ENCODE measurements around the gene DLGAP1. TPM values are rescaled to one million over a fixed set of nuclear protein-coding genes. Genes with fewer than 3 reads are reported as not detected.
A peak's percentile ranks its signal among the peaks of the same experiment; 100 is the strongest.
"Not testable (repeated sequence)": the region's sequence is repeated elsewhere in the genome, so short reads cannot be mapped to it uniquely, and the experiment has no call there.

The DLGAP1 gene
- total RNA-seq, 1 donor from 2014 or later, result 105 TPM

DNA sequence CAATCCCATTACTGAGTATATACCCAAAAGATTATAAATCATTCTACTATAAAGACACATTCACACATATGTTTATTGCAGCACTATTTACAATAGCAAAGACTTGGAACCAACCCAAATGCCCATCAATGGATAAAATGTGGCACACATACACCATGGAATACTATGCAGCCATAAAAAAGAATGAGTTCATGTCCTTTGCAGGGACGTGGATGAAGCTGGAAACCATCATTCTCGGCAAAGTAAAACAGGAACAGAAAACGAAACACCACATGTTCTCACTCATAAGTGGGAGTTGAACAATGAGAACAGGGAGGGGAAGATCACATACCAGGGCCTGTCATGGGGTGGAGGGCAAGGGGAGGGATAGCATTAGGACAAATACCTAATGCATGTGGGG, 167.8 kb downstream of the DLGAP1 start:
- DNase-seq (ENCODE audit: low spot score), result not testable (repeated sequence)

DNA sequence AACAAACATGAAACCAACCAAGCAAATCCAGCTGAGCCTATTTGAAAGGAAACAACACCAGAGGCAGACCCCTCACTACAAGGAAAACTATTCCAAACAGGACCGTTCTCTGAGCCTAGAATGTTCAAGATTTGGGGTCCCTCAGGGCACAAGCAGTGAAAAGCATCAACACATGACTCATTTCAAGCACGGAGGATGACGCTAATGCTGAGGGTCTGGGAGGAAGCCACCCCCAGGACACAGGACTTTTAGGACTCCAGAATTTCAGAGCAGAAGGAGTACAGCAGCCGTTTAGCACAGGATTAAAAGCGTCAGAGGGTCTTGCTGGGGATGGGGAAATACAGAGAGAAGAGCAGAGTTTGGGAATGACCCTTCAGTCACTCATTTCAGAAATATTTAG, 168.9 kb downstream of the DLGAP1 start:
- DNase-seq (ENCODE audit: low spot score), result no peak

DNA sequence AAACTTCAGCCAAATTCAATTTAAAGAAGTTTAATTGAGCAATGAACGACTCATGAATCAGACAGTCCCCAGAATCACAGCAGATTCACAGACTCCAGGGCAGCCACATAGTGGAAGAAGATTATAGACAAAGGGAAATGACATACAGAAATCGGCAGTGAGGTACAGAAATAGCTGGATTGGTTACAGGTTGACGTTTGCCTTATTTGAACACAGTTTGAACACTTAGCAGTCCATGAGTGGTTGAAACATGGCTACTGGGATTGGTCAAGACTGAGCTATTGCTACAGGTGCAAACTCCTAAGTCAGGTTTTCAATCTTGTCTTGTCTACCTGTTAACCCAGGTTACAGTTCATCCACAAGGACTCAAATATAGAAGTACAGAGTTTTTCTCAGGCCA, 169.6 kb downstream of the DLGAP1 start:
- DNase-seq (ENCODE audit: low spot score), result no peak

DNA sequence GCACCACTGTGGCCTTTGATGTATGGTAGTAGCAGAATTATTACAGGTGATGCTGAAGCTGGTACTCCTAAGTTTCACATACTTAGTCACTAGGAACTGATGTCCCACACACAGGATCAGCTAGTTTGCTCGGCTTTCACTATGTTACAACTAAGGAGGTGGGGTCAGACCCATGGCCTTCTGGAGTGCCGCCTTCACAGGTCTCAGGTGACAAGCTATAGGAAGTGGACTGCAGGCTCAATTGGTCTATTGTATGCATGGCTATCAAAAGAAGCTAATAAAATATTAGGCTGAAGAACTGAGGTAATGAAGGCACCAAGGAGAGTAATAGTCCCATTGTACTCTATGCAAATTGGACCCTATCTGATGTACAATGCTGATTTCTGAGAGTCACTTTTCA, 170.6 kb downstream of the DLGAP1 start:
- no peak for DNase-seq (ENCODE audit: low spot score)

DNA sequence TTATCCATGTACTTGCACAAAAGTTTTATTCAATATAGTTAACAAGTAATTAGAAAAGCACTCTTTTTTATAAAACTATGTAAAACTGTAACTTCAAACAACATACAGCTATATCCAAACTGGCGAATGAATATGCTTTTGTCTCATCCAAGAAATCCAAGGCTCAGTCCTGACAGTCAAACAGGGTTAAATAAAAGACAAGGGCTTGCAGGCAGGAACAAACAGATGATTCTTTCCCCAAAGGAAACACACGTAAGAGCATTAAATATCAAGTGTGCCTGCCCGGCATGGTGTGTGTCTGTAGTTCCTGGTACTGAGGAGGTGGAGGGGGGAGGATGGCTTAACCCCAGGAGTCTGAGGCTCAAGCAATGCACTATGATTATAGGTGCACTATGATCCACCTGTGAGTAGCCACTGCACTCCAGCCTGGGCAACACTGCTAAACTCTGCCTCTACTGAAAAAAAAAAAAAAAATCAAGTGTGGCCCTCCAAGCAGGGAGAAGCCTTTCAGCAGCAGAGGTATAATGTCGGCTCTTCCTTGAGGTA, 171.3 kb downstream of the DLGAP1 start:
- no peak for DNase-seq (ENCODE audit: low spot score)

DNA sequence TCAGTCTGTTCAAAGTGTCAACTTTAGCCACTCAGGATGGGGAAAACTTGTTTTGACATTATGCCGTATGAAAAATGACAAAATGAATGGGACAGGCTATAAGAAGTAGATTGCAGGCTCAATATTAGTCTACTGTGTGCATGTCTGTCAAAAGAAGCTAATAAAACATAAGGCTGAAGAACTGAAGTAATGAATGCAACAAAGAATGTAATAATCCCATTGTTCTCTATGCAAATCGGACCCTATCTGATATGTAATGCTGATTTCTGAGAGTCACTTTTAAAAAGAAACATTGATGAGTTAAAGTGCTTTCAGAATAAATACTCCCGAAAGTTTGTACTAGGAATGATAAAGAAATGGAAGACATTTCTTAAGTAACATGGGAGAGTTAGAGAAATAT, 172.2 kb downstream of the DLGAP1 start:
- DNase-seq (ENCODE audit: low spot score), result no peak

DNA sequence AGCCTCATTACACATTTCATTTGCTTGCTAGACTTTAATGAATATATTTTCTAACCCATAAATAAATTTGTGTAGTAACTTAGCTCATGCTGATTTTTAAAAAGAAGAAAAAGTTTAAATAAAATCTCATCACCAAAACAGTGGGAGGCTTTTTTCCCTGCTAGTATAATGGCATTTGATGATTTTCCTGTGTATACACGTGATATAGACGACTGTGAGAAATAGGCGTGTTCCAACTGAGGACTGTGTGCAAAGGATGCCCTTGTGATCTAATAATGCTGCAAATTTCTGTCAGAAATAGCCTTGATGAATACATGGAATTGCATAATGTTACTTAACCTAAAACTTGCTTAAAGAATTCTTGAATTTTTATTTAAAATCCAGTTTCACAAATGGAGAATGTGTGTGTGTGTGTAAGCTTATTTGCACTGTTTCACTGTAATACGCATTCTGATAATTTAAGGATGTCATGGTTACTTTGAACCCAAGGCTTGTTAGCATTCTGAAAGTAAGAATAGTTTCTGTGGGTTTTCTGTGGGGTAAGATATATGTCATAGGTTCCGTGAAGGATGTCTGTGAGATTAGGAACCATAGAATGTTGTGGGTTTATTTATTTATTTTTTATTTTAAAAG, 178.0 kb downstream of the DLGAP1 start:
- DNase-seq (ENCODE audit: low spot score), result no peak

DNA sequence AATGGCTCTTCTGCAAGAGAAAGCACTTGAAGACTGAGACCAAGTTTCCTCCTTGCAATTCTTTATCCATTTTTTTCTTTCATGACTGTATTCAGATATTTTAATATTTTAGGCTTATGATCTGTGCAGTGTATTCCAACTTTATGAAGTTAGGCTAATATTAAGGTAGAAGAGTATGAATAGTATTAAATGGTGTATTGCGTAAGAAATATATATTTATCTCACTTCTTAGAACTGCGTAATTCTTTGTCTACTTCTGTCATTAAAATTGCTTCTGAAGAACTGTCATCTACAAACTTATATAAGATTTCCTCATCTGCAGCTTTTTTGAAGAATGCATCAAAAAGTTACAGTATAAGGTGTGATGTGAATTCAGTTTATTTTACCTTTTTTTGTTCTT, 183.2 kb downstream of the DLGAP1 start:
- DNase-seq (ENCODE audit: low spot score), result no peak

DNA sequence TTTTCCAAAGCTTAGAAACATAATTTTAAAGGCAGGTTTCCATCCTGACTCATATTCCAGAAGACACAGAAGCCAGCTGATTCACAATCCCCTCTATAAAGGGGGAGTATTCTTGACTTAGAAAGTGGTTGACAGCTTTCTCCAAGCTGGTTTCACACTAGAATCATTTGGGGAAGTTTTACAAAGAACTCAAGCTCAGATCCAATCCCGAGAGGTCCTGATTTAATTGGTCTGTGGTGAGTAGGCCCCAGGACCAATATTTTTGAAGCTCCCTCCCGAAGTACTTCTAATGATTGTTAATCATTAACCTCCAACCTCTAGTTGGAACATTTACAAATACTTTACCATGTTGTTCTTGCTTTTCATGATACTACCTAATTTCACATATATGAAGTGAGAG, 184.1 kb downstream of the DLGAP1 start:
- no peak for DNase-seq (ENCODE audit: low spot score)

DNA sequence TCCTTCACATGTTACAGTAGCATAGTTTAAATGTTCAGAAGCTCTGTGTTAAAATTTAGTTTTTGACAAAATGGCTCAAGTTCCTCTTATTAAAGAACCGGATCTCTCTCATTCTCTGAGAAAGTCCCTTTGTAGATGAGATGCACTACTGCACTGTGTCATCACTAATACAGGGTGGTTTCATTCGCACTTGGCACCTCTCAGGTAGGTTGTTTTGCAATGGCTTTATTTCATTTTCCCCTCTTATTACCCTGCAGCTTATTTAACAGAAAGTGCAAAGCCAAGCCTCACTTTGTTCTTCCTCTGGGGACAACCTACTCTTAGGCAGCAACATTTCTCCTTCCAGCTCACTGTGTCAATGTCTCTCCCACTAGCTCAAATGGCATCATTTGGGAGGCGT, 185.1 kb downstream of the DLGAP1 start:
- DNase-seq (ENCODE audit: low spot score), result no peak

DNA sequence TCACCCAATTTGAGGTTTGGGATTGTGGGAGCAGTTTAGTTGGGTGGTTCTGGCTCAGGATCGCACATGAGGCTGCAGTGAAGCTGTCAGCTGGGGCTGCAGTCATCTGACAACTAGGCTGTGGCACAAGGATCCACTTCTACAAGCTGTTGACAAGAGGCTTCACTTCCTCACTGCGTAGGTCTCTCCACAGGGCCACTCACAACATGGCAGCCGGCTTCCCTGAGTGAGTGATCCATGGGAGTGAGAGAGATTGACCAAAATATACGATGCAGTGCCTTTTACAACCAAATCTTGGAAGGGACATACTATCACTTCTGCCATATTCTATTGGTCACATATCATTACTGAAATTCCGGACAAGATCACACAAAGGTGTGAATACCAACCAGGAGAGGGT, 187.5 kb downstream of the DLGAP1 start:
- DNase-seq (ENCODE audit: low spot score), result no peak

DNA sequence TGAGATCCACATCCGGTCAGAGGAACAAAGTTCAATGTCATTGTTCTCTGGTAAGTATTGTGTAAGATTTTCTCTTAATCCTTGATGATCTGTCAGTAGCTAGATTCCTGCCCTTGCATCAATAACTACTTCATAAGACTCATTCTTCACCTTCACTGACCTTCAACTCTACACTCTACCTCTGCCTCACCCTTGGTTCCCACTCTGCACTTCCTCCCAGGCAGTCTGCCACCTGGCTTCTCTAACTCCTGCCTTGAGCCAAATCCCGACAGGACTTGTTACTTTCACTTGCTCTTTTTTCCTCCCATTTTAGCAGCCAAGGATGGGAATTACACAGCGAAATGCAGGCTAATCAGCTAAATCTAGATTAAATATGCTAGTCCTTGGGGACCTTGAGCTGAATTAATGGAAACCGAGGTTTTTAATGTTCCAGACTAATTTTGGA, 190.7 kb downstream of the DLGAP1 start:
- DNase-seq (ENCODE audit: low spot score), result peak; percentile 47

DNA sequence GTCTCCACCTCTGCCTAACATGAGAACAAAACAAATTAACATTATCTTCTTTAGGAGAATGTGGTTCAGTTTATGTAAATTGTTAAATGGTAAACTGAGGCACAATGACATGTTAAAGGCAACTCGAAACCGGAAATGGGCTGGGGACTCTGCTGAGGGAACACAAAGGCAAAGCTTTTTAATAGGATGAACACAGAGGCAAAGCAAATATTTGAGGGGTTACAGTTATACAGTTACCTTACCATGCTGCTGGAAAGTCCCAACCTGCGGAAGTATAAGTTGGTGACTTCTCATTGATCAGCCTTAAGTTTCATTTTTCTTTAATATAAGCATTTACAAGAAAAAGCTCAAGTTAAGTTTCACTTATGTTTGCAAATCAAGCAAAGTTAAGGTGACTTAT, 195.0 kb downstream of the DLGAP1 start:
- no peak for DNase-seq (ENCODE audit: low spot score)

DNA sequence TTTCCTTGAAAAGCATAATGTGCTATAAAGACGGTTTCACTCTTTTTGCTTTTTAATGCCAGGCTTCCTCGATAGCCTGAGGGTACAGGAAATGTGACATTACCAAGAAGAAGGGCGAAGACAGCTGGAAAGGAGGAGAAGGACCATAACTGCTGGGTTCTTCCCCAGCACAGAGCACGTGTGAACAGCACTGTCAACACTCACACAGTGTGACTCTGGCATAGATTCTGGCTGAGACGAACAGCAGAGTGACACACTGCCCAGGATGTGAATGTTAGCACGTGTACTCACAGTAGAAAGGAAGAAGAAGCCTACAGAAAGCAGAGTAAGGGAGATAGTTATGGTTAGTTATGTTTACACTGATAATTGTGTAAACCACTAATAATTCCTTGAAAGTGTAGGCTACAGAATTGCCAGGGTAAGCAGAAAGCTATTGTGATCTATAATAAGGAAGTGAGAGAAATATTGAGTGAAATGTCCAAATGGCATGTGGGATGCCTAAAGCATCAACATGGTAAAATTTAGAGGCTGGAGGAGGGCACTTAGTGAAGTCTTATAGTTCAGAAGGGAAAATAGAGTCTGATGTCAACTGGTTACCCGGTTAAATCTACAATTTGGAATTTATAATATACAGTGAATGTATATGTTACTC, 198.2 kb downstream of the DLGAP1 start:
- no peak for DNase-seq (ENCODE audit: low spot score)

DNA sequence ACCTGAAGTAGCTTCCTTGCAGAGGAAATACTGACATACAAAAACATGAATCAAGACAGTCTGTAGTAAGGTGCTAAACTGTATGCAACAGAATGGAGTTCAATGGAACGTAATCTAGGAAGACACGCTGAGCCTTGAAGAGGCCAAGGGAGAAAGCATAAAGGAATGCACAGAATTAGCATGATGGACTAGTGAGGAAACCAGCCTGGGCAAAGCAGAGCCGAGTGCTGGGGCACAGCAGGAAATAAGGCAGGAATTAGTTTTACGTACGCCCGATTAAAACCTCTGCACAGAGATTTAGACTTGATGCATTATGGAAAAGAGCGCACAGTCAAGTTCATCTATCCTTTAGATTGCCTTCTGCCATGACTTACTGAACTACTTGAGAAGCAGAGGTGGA, 200.3 kb downstream of the DLGAP1 start:
- DNase-seq (ENCODE audit: low spot score), result no peak

DNA sequence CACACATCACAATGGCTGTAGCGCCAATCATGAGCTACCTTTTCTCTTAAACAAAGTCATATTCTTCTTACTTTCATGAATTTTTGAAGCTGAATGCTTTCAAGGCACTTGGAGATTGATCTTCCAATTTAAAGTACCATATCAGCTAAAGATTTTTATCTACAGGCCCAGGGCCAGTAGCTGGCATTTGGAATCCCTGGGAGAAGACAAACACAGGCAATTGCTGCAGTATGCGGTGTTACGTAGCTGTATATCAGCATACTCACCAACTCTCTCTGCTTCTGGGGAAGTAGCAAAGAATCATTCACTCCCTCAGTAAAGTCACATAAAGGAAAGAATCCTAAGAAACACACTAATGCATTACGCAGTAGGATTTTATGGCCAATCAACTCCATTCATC, 202.3 kb downstream of the DLGAP1 start:
- DNase-seq (ENCODE audit: low spot score), result no peak

DNA sequence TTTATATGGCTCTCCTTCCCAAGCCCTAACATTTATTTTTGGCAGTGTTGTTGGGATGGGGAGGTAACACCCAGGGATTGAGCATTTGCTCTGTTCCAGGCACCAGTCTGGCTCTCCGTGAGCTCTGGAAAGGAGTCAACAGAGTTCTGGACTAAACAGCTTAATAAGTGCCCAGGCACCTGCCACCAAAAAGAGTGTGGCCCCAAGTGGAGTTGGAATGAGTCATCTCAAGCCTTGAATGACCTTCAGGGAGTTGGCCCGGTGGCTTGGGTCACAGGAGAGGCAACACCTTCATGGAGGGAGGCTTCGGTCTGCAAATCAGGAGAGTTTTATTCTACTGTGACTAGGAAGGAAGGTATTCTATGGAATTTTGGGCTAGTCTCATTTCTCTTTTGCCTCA, 203.2 kb downstream of the DLGAP1 start:
- no peak for DNase-seq (ENCODE audit: low spot score)

DNA sequence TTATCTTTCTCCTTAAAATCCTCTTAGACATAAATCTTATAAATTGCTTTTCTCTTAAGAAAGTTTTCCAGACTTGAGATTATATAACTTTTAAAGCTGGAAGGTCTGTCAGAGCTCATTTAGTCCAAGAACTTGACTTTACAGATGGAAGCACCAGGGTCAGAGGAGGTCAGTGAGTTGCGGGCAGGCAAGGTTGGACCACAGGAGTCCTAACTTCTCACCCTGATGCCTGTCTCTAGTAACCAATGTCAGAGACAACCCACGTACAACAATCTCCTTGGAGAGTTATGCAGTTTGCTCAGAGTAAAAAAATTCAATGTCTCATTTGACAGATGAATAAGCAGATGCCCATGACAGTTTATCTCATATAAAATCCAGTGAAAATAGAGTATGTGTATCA, 203.9 kb downstream of the DLGAP1 start:
- DNase-seq (ENCODE audit: low spot score), result no peak

DNA sequence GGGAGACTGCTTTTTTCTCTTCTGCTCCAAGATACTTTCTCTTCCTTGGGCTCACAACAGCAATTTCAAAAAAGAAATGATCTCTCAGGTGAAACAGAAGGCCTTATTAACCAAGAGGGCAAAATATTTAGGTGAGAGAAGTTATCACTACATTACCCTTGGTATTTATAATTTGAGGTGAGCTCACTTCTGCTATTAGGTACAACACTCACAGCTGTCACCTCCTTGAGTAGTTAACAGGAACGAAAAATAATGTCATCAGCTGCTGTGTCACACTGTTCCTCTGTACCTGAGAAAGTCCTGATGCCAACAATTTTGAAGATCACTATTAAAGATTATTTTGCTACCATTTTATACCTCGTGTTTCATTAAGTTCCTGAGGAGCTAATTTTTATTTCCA, 205.0 kb downstream of the DLGAP1 start:
- DNase-seq (ENCODE audit: low spot score), result no peak

DNA sequence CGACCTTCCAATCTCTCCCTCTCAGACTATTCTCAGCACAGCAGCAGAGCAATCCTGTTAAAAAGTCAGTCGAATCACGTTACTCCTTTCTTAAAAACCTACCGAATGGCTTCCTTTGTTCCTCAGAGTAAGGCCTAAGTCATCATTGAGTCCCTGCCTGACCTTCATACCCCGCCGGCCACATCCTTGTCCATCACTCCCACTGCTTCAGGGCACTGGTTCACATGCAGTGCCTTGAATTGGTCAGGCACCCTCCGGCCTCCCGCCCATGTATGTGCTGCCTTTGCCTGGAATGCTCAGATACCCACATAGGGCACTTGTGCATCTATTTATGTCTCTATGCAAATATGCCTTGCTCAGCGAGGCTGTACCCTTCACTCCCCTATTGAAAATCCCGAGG, 206.4 kb downstream of the DLGAP1 start:
- DNase-seq (ENCODE audit: low spot score), result no peak

DNA sequence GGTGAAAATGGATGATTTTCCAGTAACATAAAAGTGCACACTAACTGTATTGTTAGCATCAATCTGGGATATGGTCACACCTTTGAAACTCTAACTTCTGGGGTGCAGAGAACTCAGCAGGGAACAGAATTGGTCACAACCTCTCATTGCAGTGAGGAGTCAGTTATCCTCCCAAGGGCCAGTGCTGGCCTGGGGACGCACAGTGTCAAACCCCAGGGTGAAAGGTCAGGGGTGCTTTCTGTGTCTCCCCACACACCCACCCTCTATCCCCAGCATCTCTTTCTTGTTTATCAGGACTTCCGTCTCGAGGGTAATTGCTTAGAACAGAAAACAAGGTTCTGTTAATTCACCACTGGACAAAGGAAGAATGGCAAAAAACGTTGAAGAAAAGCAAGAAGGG, 208.7 kb downstream of the DLGAP1 start:
- DNase-seq (ENCODE audit: low spot score), result no peak

DNA sequence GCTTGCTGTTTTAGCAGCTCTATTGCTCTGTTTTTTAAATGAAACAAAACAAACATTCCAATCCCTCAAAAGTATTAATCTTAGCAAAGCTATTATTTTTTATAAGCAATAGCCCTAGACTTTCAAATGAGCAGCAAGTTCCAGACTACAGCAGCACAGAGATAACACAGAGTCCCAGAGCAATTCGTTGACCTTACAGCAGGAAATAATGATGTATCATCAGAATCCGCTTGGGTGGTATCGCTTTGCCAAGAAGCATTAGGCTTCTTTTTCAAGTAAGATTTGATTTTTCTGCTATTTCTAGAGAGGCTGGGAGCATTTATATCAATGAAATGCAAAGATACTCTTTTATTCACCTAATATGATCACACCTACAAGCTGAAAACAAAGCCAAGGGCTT, 209.7 kb downstream of the DLGAP1 start:
- DNase-seq (ENCODE audit: low spot score), result no peak

DNA sequence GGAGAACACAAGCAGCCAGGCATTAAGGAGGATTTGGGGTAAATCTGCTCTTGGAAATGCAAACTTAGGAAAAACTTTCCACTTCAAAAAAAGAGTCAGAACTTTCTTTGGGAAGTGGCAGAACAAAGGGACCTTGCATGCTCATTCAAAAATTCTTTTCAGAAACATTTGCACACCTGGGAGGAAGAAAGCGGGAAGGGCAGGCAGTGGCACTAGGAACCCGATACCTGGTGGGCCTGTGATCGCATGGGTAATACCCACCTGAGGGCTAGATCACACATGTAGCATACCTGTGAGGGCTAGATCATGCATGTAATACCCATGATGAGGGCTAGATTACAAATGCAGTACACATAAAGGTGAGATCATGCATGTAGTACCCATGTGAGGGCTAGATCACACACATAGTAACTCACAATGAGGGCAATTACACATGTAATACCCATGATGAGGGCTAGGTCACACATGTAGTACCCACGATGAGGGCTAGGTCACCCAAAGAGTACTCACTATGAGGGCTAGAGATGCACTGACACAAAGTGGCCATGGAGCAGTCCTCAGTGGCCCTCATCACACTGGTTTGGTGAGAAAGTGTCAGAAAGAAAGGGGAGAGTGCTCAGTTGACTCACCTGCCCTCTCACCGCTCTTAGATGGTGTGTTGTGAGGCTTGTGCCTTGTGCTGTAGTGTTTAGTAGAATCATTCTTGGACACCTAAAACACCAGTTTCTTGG, 212.5 kb downstream of the DLGAP1 start:
- DNase-seq (ENCODE audit: low spot score), result no peak

Measured in mucosa of gallbladder (tissue), 1 donor.